GM18499 (cell line): Measurements from ENCODE around the gene KATNBL1.

Experiments
- ATAC-seq: cut with Tn5 transposase; IDR thresholded peaks from one replicate; pipeline ENCODE4 v1.9.1; 2021; ENCODE audit warnings: moderate number of reproducible peaks; ENCODE audit not compliant: insufficient read depth, unreplicated experiment

KATNBL1 gene

GRCh38 chr15:34209421-34210282 lies at the start of gene KATNBL1:
KATNBL1 (minus strand) TSS chr15:34210096; CDS start chr15:34163676, 46,420 bp downstream.
- ATAC-seq, result peak; percentile 87

GRCh38 chr15:34259566-34259965 lies 49.7 kb upstream of the KATNBL1 start:
- no peak for ATAC-seq

DNA sequence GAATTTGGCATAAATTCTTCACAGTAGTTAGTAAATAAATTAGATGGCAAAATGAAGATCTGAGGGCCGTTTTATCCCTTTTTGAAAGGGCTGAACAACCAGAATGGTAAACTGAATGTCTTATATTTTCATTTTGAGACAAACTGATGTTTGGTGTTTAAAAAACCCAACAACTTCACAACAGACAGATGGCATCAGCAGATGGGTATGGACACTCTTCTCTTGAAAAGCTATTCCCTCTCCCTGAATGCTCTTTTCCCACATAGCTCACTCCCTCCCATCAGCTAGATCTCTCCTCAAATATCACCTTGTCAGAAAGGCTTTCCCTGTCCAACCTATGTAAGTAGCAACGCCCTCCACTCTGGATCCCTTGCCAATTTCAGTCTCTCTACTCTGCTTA lies 48.3 kb upstream of the KATNBL1 start:
- no peak for ATAC-seq

DNA sequence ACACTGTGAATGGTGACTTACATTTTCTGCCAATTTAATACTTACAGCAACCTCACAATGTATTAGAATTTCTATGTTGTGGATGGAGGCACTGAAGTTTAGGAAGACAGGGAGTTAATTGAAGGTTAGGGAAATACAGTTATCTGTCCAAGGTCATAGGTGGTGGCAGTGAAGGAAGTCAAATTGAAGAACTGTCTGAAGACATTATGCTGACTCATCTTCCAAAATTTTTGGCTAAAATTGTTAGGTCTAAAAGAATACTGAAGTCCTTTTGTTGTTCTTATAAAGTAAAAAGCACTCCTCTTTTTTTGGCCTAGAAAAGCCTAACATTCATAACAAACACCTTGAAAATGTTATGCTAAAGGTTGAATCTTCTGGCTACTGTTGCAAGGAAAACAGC lies 42.6 kb upstream of the KATNBL1 start:
- ATAC-seq, result no peak

DNA sequence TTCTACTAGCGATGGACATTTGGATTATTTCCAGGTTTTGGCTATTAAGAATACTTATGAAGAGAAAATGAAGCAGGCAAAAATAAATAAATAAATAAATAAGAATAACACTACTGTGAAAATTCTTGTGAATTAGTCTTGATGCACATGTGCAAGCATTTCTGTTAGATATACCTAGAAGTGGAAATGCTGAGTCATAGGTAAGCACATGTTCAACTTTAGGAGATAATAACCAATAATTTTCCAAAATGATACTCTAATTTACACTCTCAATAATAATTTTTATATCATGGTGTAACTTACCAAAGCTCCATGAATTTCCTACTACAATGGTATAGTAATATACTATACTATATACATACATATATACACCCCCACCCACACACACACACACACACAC lies 38.3 kb upstream of the KATNBL1 start:
- no peak for ATAC-seq

DNA sequence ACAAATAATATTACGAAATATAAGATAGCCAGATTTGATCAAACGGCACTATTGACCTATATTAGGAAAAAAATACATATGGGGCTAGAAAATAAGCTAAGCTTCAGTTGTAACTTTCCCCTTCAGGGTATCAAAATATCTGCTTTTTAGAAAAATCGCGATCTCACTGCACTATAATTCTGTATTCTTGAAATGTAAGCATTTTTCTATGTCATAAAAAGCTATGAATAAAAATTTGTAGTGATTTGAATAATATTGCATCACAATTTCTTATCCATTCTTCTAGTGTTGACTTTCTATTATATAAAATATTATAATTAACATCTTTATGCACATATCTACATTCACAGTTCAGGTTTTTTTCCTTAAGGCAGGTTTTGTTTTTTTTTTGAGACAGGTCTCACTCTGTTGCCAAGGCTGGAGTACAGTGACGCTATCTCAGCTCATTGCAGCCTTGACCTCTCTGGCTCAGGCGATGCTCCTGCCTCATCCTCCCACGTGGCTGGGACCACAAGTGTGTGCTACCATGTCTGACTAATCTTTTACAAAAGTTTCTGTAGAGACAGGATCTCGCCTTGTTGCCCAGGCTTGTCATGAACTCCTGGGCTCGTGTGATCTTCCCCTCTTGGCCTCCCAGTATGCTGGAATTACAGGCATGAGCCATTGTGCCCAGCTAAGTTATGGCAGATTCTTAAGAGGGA lies 36.5 kb upstream of the KATNBL1 start:
- ATAC-seq, result no peak

- ATAC-seq, result no peak
Measured at GRCh38 chr15:34243226-34243625, 33.3 kb upstream of the KATNBL1 start.

- ATAC-seq, result no peak
Measured at GRCh38 chr15:34242331-34242710, 32.4 kb upstream of the KATNBL1 start.

GRCh38 chr15:34241376-34242330 lies 31.8 kb upstream of the KATNBL1 start:
- ATAC-seq, result no peak

DNA sequence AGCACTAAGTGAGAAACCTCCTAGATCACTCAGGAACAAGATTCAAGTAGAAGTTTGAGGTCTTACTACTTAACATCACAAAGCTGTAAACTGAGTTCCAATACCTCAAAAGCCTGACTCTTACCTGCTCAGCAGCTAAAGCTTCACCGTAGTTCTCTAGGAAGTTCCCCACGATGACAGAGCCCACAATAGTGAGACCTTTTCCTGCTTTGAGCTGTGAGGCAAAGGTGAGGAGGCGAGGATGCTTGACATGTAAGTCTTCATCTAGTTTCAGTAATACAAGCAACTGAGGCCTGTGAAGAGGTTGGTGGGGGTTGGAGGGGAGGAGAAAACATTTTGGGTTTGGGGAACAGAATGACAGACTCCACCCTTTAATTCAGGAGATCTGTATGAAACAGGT lies 30.6 kb upstream of the KATNBL1 start:
- ATAC-seq, result no peak

- no peak for ATAC-seq
Measured at GRCh38 chr15:34239151-34239808, 29.4 kb upstream of the KATNBL1 start.

DNA sequence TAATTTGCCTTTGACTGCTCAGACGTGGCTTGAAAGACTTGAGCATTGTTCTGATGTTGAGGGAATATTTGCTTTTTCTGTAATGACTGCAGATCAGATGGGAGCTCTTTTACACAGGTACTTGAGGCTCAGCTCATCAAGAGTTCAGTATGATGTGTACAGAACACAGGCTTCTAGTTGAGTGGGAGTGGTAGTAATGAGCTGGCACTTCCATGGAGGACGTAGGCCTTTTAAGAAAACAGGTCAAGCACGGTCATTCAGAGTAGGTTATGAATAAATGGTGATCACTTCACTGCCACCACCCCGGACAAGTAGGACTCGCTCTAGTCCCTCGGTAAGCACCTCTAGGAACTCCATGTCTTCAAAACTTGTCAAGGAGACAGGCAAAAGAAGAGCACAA lies 23.7 kb upstream of the KATNBL1 start:
- ATAC-seq, result no peak

DNA sequence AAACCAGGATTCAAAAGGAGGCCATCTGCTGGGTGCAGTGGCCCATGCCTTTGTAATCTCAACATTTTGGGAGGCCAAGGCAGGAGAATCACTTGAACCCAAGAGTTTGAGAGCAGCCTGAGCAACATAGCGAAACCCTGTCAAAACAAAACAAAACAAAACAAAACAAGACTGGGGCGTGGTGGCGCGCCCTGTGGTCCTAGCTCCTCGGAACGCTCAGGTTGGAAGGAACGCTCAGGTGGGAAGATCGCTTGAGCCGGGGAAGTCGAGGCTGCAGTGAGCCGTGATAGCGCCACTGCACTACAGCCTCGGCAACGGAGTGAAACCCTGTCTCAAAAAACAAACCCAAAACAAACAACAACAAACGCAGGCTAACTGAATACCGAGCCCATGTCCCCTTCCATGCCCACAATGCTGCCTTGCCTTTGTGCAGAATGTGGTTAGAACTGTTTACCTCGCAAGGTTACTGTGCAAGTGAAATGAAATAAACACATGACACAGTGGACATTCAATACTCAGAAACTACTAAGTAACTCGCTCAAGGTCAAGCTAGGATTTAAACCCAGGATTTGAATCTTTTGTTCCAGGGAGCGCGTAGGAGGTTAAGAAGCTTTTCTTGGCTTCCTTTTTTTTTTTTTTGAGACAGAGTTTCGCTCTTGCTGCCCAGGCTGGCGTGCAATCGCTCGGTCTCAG lies 14.2 kb upstream of the KATNBL1 start:
- ATAC-seq, result no peak

DNA sequence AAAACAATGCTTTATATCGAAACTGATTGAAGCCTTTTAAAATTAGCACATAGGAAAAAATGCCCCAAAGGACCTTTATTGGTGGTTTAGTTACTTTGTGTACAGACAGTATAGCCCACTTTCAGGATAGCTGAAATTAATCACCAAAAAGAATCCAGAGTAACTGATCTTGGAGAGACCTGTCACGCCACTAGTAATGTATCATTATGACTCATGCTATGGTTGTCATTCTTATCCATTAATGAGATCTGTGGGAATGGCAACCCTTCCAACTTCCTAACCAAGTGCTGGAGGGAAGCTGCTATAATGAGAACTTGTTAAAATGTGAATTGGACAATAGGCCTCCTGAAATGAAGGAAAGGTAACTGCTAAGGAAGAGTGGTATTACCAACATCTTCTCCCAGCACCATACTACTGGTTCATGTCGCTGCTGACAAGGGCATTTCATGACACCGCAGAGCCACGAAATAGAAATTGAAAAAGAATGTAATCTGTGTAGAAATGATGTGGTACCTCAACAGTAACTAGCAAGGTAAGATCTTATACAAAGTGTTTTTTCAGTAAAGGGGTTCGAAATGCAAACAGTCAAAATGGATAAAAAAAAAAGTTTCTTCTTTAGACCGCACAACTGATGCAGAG lies 7.8 kb upstream of the KATNBL1 start:
- no peak for ATAC-seq

DNA sequence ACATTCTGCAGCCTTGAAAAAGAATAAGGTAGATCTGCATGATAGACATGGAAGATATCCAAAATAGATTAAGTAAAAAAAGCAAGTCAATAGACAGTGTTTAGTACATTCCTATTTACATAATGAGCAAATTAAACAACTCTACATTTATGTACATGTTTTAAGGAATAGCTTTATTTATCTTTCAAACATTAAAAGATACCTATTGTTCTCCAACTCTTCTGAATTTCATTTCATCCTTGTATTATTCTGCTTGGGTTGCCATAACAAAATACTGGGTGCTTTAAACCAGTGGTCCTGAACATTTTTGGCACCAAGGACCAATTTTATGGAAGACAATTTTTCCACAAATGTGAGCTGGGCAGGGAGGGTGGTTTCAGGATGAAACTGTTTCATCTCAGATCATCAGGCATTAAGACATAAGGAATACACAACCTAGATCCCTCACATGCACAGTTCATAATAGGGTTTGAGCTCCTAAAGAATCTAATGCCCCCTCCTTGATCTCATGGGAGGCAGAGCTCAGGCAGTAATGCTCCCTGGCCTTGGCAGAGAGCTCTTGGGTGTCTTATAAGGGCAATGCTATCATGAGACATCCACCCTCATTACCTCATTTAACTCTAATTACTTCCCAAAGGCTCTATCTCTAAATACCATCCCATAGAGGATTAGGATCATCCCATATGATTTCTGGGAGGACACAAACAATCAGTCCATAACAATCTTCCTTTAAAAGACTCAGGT lies 6.8 kb upstream of the KATNBL1 start:
- no peak for ATAC-seq

- no peak for ATAC-seq
Measured at GRCh38 chr15:34214135-34214534, 4.2 kb upstream of the KATNBL1 start.

- ATAC-seq, result no peak
Measured at GRCh38 chr15:34213690-34214089, 3.8 kb upstream of the KATNBL1 start.

- ATAC-seq, result no peak
Measured at GRCh38 chr15:34206011-34206410, 3.9 kb downstream of the KATNBL1 start.
